GM21529 (cell line): ENCODE measurements around the gene MICAL2.

Experiments used
- ATAC-seq: cut with Tn5 transposase; IDR thresholded peaks from one replicate; pipeline ENCODE4 v1.9.1; 2021; ENCODE audit not compliant: unreplicated experiment

Gene MICAL2

GRCh38 chr11:12205330-12205729 is 94.9 kb downstream of the MICAL2 start:
- no peak for ATAC-seq

GRCh38 chr11:12206529-12206928 is 96.1 kb downstream of the MICAL2 start:
- ATAC-seq = no peak

GRCh38 chr11:12207384-12208150 is 97.2 kb downstream of the MICAL2 start:
- ATAC-seq = no peak

- no peak for ATAC-seq
Measured at GRCh38 chr11:12209096-12209495, 98.7 kb downstream of the MICAL2 start.

GRCh38 chr11:12210200-12210599 is 99.8 kb downstream of the MICAL2 start:
- no peak for ATAC-seq

GRCh38 chr11:12211331-12212065 is 101.1 kb downstream of the MICAL2 start:
- ATAC-seq = no peak

GRCh38 chr11:12212174-12212820 is 101.9 kb downstream of the MICAL2 start:
- no peak for ATAC-seq

- no peak for ATAC-seq
Measured at GRCh38 chr11:12212821-12213185, 102.4 kb downstream of the MICAL2 start.

GRCh38 chr11:12213883-12214282 is 103.5 kb downstream of the MICAL2 start:
- no peak for ATAC-seq

- ATAC-seq = no peak
Measured at GRCh38 chr11:12214751-12215150, 104.4 kb downstream of the MICAL2 start.

GRCh38 chr11:12215181-12215593 is 104.8 kb downstream of the MICAL2 start:
- no peak for ATAC-seq

- ATAC-seq = no peak
Measured at GRCh38 chr11:12216041-12216451, 105.7 kb downstream of the MICAL2 start.

- no peak for ATAC-seq
Measured at GRCh38 chr11:12216671-12217374, 106.4 kb downstream of the MICAL2 start.

- no peak for ATAC-seq
Measured at GRCh38 chr11:12217879-12218278, 107.5 kb downstream of the MICAL2 start.

- ATAC-seq = no peak
Measured at GRCh38 chr11:12218909-12219308, 108.5 kb downstream of the MICAL2 start.

GRCh38 chr11:12219757-12220156 is 109.4 kb downstream of the MICAL2 start:
- no peak for ATAC-seq

GRCh38 chr11:12220305-12220704 is 109.9 kb downstream of the MICAL2 start:
- ATAC-seq = no peak

- no peak for ATAC-seq
Measured at GRCh38 chr11:12221051-12221535, 110.7 kb downstream of the MICAL2 start.

GRCh38 chr11:12222055-12222792 is 111.8 kb downstream of the MICAL2 start:
- no peak for ATAC-seq

- no peak for ATAC-seq
Measured at GRCh38 chr11:12223771-12224536, 113.6 kb downstream of the MICAL2 start.
